ENCODE results near the gene PHYHIPL. TPM values are rescaled to one million over a fixed set of nuclear protein-coding genes. Genes with fewer than 3 reads are reported as not detected.

Gene PHYHIPL
- total and polyA plus RNA-seq, 12 donors, result 3.2 to 59.5 (median 21.7) TPM

- TF ChIP-seq CTCF (IDR thresholded peaks at IDR 0.05), result no peak
- no peak for TF ChIP-seq POLR2A (IDR thresholded peaks at IDR 0.05)
- Histone ChIP-seq H3K27me3 (no peaks in the 10 kb centered on the region), H3K27ac (peak overlapping the region in 3 of 5 donors; percentile 36 to 83 (median 49)), H3K4me3 (peak overlapping the region in 2 of 4 donors; percentile 35 to 67), H3K36me3 (replicated peaks in 1 of 2) (no peaks in the 10 kb centered on the region), H3K9me3 (replicated peaks in 1 of 3) (no peaks in the 10 kb centered on the region), H3K4me1 (replicated peaks in 1 of 2) (peaks cover 0 to 5% of the 10 kb centered on the region in 2 donors)
- intact Hi-C loops (cut with DNase I), result loop anchor here in 1 of 2 donors (10.0 kb wide), 1 partner anchor 221 kb away; no protein-coding TSS in a partner anchor
- peak in 5 of 7 donors; percentile 10 to 22 (median 16) for DNase-seq
- WGBS, 4 donors, result 7 to 14% (median 13%) methylated on average over 11 to 26 of the region's 26 CpGs
Measured at GRCh38 chr10:59175538-59176240, 754 bp upstream of the PHYHIPL start.

- 4 to 7% (median 6%) methylated on average over 19 to 41 of the region's 41 CpGs for WGBS, 4 donors
- DNase-seq, result peak; percentile 54 to 75 (median 65)
- TF ChIP-seq POLR2A (IDR thresholded peaks at IDR 0.05), result peak in 1 of 2 donors; percentile 27
- TF ChIP-seq CTCF (IDR thresholded peaks at IDR 0.05), result no peak
- intact Hi-C loops (cut with DNase I), result loop anchor here in 1 of 2 donors (10.0 kb wide), 1 partner anchor 222 kb away; no protein-coding TSS in a partner anchor
- H3K4me1 ChIP-seq (replicated peaks in 1 of 2), result peaks cover 0 to 5% of the 10 kb centered on the region in 2 donors
- H3K9me3 ChIP-seq (replicated peaks in 1 of 3), result no peaks in the 10 kb centered on the region
- no peaks in the 10 kb centered on the region for H3K27me3 ChIP-seq
- H3K27ac ChIP-seq, result peak overlapping the region in 4 of 5 donors; percentile 54 to 83 (median 68)
- no peaks in the 10 kb centered on the region for H3K36me3 ChIP-seq (replicated peaks in 1 of 2)
- peak overlapping the region; percentile 4 to 67 (median 44) for H3K4me3 ChIP-seq
Measured at GRCh38 chr10:59177031-59177797, 771 bp downstream of the PHYHIPL start.

- no peak for DNase-seq
- intact Hi-C loops (cut with DNase I), result loop anchor here in 1 of 2 donors (10.0 kb wide), 1 partner anchor 223 kb away; no protein-coding TSS in a partner anchor
- Histone ChIP-seq H3K27ac (peak overlapping the region in 3 of 5 donors; percentile 31 to 83 (median 67)), H3K4me3 (peak overlapping the region in 1 of 4 donors; percentile 67), H3K9me3 (replicated peaks in 1 of 3) (no peaks in the 10 kb centered on the region), H3K4me1 (replicated peaks in 1 of 2) (peaks cover 0 to 5% of the 10 kb centered on the region in 2 donors), H3K36me3 (replicated peaks in 1 of 2) (no peaks in the 10 kb centered on the region), H3K27me3 (no peaks in the 10 kb centered on the region)
- WGBS, 4 donors, result 57 to 64% (median 61%) methylated on average over 5 of the region's 5 CpGs
- no peak for TF ChIP-seq POLR2A (IDR thresholded peaks at IDR 0.05)
Measured at GRCh38 chr10:59177836-59178235, 1.4 kb downstream of the PHYHIPL start.

GRCh38 chr10:59179068-59179467 lies 2.6 kb downstream of the PHYHIPL start:
- H3K27ac ChIP-seq, result peak overlapping the region in 2 of 5 donors; percentile 2 to 9
- H3K4me3 ChIP-seq, result peak overlapping the region in 1 of 4 donors; percentile 25
- no peaks in the 10 kb centered on the region for H3K9me3 ChIP-seq (replicated peaks in 1 of 3)
- TF ChIP-seq CTCF (IDR thresholded peaks at IDR 0.05) (no peak), POLR2A (IDR thresholded peaks at IDR 0.05) (no peak)
- 52 to 68% (median 53%) methylated on average over 2 of the region's 2 CpGs for WGBS, 4 donors
- intact Hi-C loops (cut with DNase I), result loop anchor here in 1 of 2 donors (10.0 kb wide), 1 partner anchor 224 kb away; no protein-coding TSS in a partner anchor
- H3K36me3 ChIP-seq (replicated peaks in 1 of 2), result no peaks in the 10 kb centered on the region
- H3K4me1 ChIP-seq (replicated peaks in 1 of 2), result peaks cover 0 to 5% of the 10 kb centered on the region in 2 donors
- no peaks in the 10 kb centered on the region for H3K27me3 ChIP-seq
- DNase-seq, result no peak
